Suprapubic skin (tissue), 4 donors: Measurements from ENCODE around the gene TFB2M.

Experiments
- CTCF ChIP-seq, 2 donors: fragments of 200-600 bp in 1 of 2; fragments of 450-650 bp in 1 of 2; sonication (generic) in 1 of 2; IDR thresholded peaks; one replicate each; pipeline ENCODE4 v1.5.1; 2016 to 2019; ENCODE audit warnings: antibody characterized with exemption in 2 of 2, mild to moderate bottlenecking in 1 of 2, moderate library complexity in 1 of 2
- EP300 ChIP-seq: sonication (generic); formaldehyde crosslinking; IDR thresholded peaks from one replicate; pipeline ENCODE4 v1.6.1; 2017; ENCODE audit warnings: antibody characterized with exemption
- POLR2A ChIP-seq, 2 donors: fragments of 450-650 bp; IDR thresholded peaks; one replicate each; pipeline ENCODE4 v1.6.1; 2017; ENCODE audit warnings: antibody characterized with exemption in 2 of 2, mild to moderate bottlenecking in 2 of 2, moderate library complexity in 2 of 2
- POLR2AphosphoS5 ChIP-seq, 3 donors: sonication (generic); formaldehyde crosslinking; IDR thresholded peaks; one replicate each; pipeline ENCODE4 v1.6.1; 2017; ENCODE audit warnings: antibody characterized with exemption in 3 of 3

- TF ChIP-seq EP300 = no peak
- no peak for TF ChIP-seq CTCF (IDR thresholded peaks at IDR 0.05)
- TF ChIP-seq POLR2A (IDR thresholded peaks at IDR 0.05) = no peak
- no peak for TF ChIP-seq POLR2AphosphoS5 (IDR thresholded peaks at IDR 0.05)
Measured at GRCh38 chr1:246508897-246509688, 57.0 kb downstream of the TFB2M start.
